ENCODE results near the gene EXOC6B. TPM values are rescaled to one million over a fixed set of nuclear protein-coding genes. Genes with fewer than 3 reads are reported as not detected.

Gene EXOC6B
- total RNA-seq: 7.8 and 8.4 TPM in 2 replicates

DNA sequence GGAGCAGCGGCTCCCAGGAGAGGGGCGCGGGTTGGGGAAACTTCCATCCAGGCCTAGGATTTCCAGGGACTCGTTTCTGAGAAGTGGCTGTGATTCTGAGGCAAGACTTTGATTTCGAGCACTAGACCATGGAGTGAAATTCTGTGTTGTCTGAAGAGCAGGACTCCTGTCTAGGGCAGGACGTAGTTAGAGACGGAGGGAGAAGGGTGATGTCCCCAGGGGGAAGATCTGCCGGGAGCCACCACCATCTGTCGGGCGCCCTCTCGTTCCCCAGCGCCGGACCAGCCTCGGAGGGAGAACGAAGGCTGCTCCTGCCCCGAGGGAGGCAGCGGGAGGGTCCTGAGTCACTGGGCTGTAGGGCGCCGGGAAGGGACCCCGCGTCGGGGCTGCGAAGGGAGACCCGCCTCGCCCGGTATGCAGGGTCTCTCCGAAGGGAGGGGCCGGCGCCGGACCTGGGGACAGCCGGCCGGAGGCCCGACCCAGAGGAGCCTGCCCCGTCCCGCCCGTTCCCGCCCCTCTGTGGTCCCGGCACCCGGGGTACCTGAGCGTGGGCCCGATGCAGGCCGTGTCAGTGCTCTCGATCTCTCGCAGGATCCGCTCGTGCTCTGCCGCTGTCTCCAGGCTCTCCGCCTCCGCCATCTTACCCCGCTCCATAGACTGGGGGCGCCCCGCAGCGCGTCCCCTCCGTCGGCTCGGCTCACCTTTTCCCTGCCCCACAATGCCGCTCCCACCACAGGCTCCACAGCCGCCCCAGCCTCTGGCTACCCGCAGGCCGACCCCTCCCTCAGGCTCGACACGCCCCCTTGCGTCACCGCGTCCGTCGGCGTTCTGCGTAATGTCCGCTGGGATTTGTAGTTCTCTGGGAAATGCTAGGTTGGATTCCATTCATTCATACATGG lies at the start of gene EXOC6B:
TSS of gene EXOC6B (minus strand) at position 777 of the 899 bp plus-strand sequence.
- intact Hi-C loops (cut with micrococcal nuclease): loop anchor here (1.0 to 5.0 kb wide), 2 partner anchors 39 to 247 kb away; partner anchors contain the start of gene SFXN5
- peak; percentile 96 for DNase-seq

GRCh38 chr2:72871880-72872279 lies 46.0 kb upstream of the EXOC6B start:
- Mint-ChIP-seq H3K27me3 (peaks cover 40% of the 10 kb centered on the region), H3K36me3 (ENCODE audit: low read depth) (no peaks in the 10 kb centered on the region), H3K4me3 (no peak overlapping the region), H3K9me3 (no peaks in the 10 kb centered on the region), H3K4me1 (no peaks in the 10 kb centered on the region), H3K27ac (no peak overlapping the region)
- DNase-seq: no peak
- intact Hi-C loops (cut with micrococcal nuclease): no loop called here

More for the DNA sequence above, at the start of gene EXOC6B:
- Mint-ChIP-seq H3K27ac (peak within 1 kb of the TSS; percentile 87), H3K4me1 (peaks cover 45% of the 10 kb centered on the region), H3K9me3 (no peaks in the 10 kb centered on the region), H3K4me3 (peak within 1 kb of the TSS; percentile 95), H3K36me3 (ENCODE audit: low read depth) (peaks cover 8% of the 10 kb centered on the region), H3K27me3 (peaks cover 4% of the 10 kb centered on the region)

- H3K9me3 Mint-ChIP-seq: no peaks in the 10 kb centered on the region
- no peak overlapping the region for H3K27ac Mint-ChIP-seq
- no peak for DNase-seq
- H3K27me3 Mint-ChIP-seq: peaks cover 40% of the 10 kb centered on the region
- H3K4me3 Mint-ChIP-seq: no peak overlapping the region
- intact Hi-C loops (cut with micrococcal nuclease): no loop called here
- H3K4me1 Mint-ChIP-seq: no peaks in the 10 kb centered on the region
- no peaks in the 10 kb centered on the region for H3K36me3 Mint-ChIP-seq (ENCODE audit: low read depth)
Measured at GRCh38 chr2:72871060-72871459, 45.2 kb upstream of the EXOC6B start.

GRCh38 chr2:72864500-72864899 lies 38.7 kb upstream of the EXOC6B start:
- no peaks in the 10 kb centered on the region for H3K36me3 Mint-ChIP-seq (ENCODE audit: low read depth)
- no peaks in the 10 kb centered on the region for H3K9me3 Mint-ChIP-seq
- H3K27ac Mint-ChIP-seq: no peak overlapping the region
- peaks cover 33% of the 10 kb centered on the region for H3K27me3 Mint-ChIP-seq
- H3K4me1 Mint-ChIP-seq: peaks cover 9% of the 10 kb centered on the region
- DNase-seq: no peak
- H3K4me3 Mint-ChIP-seq: no peak overlapping the region
- intact Hi-C loops (cut with micrococcal nuclease): loop anchor here (1.0 to 10.0 kb wide), 4 partner anchors 22 to 260 kb away; partner anchors contain the start of genes EMX1 and SPR

DNA sequence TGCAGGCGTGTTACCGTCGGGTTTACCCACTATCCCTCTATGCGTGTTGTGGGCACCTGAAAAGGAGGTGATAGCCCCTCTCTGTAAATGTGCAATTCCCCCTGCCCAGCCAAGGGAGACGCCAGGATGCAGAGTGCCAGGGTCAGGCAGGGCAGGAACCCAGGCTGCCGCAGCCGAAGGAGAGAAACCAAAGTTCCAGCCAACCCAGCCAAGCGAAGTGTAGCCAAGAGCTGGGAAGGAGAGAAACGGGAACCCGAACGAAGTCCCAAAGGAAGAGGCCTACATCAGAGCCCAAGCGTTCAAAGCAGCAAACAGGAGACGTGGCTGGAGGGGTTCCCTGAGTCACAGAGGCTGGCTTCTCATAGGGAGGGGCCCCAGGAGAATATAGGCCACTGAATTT lies 37.2 kb upstream of the EXOC6B start:
- Mint-ChIP-seq H3K27ac (no peak overlapping the region), H3K27me3 (peaks cover 31% of the 10 kb centered on the region), H3K9me3 (no peaks in the 10 kb centered on the region), H3K4me1 (peaks cover 9% of the 10 kb centered on the region), H3K36me3 (ENCODE audit: low read depth) (no peaks in the 10 kb centered on the region), H3K4me3 (peak overlapping the region; percentile 76)
- DNase-seq: no peak
- intact Hi-C loops (cut with micrococcal nuclease): loop anchor here (5.0 to 10.0 kb wide), 2 partner anchors 54 to 258 kb away; partner anchors contain the start of gene EMX1

GRCh38 chr2:72862239-72862988 lies 36.6 kb upstream of the EXOC6B start:
- peaks cover 33% of the 10 kb centered on the region for H3K27me3 Mint-ChIP-seq
- peak; percentile 97 for DNase-seq
- H3K27ac Mint-ChIP-seq: no peak overlapping the region
- H3K9me3 Mint-ChIP-seq: no peaks in the 10 kb centered on the region
- peaks cover 9% of the 10 kb centered on the region for H3K4me1 Mint-ChIP-seq
- H3K4me3 Mint-ChIP-seq: peak overlapping the region; percentile 76
- intact Hi-C loops (cut with micrococcal nuclease): loop anchor here (1.0 to 10.0 kb wide), 3 partner anchors 55 to 258 kb away; partner anchors contain the start of gene EMX1
- no peaks in the 10 kb centered on the region for H3K36me3 Mint-ChIP-seq (ENCODE audit: low read depth)

GRCh38 chr2:72859831-72860262 lies 34.0 kb upstream of the EXOC6B start:
- H3K36me3 Mint-ChIP-seq (ENCODE audit: low read depth): no peaks in the 10 kb centered on the region
- H3K4me3 Mint-ChIP-seq: no peak overlapping the region
- no peaks in the 10 kb centered on the region for H3K9me3 Mint-ChIP-seq
- H3K27me3 Mint-ChIP-seq: peaks cover 44% of the 10 kb centered on the region
- peaks cover 9% of the 10 kb centered on the region for H3K4me1 Mint-ChIP-seq
- peak; percentile 88 for DNase-seq
- intact Hi-C loops (cut with micrococcal nuclease): loop anchor here (5.0 to 10.0 kb wide), 2 partner anchors 57 to 255 kb away; partner anchors contain the start of gene EMX1
- no peak overlapping the region for H3K27ac Mint-ChIP-seq

GRCh38 chr2:72851333-72851732 lies 25.5 kb upstream of the EXOC6B start:
- Mint-ChIP-seq H3K27me3 (peaks cover 30% of the 10 kb centered on the region), H3K4me1 (no peaks in the 10 kb centered on the region)
- intact Hi-C loops (cut with micrococcal nuclease): no loop called here

GRCh38 chr2:72849138-72849462 lies 23.3 kb upstream of the EXOC6B start:
- no peak for DNase-seq
- intact Hi-C loops (cut with micrococcal nuclease): no loop called here
- H3K4me3 Mint-ChIP-seq: no peak overlapping the region
- no peaks in the 10 kb centered on the region for H3K4me1 Mint-ChIP-seq
- H3K9me3 Mint-ChIP-seq: no peaks in the 10 kb centered on the region
- peaks cover 15% of the 10 kb centered on the region for H3K27me3 Mint-ChIP-seq
- H3K27ac Mint-ChIP-seq: no peak overlapping the region
- no peaks in the 10 kb centered on the region for H3K36me3 Mint-ChIP-seq (ENCODE audit: low read depth)

More at GRCh38 chr2:72851333-72851732, 25.5 kb upstream of the EXOC6B start:
- Mint-ChIP-seq H3K9me3 (no peaks in the 10 kb centered on the region), H3K4me3 (no peak overlapping the region), H3K27ac (no peak overlapping the region), H3K36me3 (ENCODE audit: low read depth) (no peaks in the 10 kb centered on the region)
- no peak for DNase-seq

- Mint-ChIP-seq H3K4me1 (no peaks in the 10 kb centered on the region), H3K27ac (no peak overlapping the region), H3K27me3 (peaks cover 12% of the 10 kb centered on the region), H3K9me3 (no peaks in the 10 kb centered on the region), H3K36me3 (ENCODE audit: low read depth) (no peaks in the 10 kb centered on the region), H3K4me3 (no peak overlapping the region)
- DNase-seq: no peak
- intact Hi-C loops (cut with micrococcal nuclease): no loop called here
Measured at GRCh38 chr2:72848436-72849137, 22.8 kb upstream of the EXOC6B start.

GRCh38 chr2:72847534-72848315 lies 21.9 kb upstream of the EXOC6B start:
- H3K27ac Mint-ChIP-seq: no peak overlapping the region
- no peaks in the 10 kb centered on the region for H3K9me3 Mint-ChIP-seq
- no peak overlapping the region for H3K4me3 Mint-ChIP-seq
- no peak for DNase-seq
- no peaks in the 10 kb centered on the region for H3K36me3 Mint-ChIP-seq (ENCODE audit: low read depth)
- intact Hi-C loops (cut with micrococcal nuclease): no loop called here
- no peaks in the 10 kb centered on the region for H3K4me1 Mint-ChIP-seq
- peaks cover 10% of the 10 kb centered on the region for H3K27me3 Mint-ChIP-seq

DNA sequence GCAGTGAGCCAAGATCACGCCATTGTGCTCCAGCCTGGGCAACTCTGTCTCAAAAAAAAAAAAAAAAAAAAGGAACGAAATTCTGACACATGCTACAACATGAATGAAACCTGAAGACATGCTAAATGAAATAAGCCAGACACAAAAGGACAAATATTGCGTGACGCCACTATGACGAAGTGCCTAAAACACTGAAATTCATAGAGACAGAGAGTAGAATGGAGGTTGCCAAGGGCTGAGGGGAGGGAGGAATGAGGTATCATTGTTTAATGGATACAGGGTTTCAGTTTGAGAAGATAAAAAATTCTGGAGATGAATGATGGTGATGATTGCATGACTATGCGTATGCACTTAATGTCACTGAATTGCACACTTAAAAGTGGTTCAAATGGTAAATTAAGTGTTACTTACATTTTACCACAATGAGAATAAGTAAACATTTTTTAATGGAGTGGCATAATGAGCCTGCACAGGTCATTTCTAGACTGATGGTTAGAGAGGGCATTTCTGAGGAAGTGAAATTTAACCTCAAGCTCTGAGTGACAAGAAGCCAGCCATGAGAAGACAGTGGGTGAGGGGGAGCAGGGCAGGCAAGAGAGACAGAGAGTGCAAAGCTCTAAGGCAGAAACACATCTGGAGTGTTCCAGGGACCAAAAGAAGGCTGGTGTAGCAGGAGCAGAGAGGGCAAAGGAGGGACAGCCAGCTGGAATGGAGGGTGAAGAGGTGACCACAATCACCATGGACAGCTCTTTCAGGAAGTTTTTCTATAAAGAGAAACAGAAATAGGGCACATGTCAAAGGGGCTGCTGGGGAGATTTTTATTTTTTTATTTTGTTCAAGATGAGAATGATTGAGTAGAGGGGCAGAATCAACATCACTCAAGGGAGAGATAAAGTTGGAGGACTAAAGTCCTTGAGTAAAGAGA lies 20.6 kb upstream of the EXOC6B start:
- H3K27me3 Mint-ChIP-seq: peaks cover 10% of the 10 kb centered on the region
- no peak overlapping the region for H3K27ac Mint-ChIP-seq
- DNase-seq: no peak
- intact Hi-C loops (cut with micrococcal nuclease): no loop called here
- no peaks in the 10 kb centered on the region for H3K4me1 Mint-ChIP-seq
- H3K9me3 Mint-ChIP-seq: no peaks in the 10 kb centered on the region
- H3K36me3 Mint-ChIP-seq (ENCODE audit: low read depth): no peaks in the 10 kb centered on the region
- no peak overlapping the region for H3K4me3 Mint-ChIP-seq
